GM21576 (cell line): ENCODE measurements around the gene GP1BA.
"Not testable (repeated sequence)": the region's sequence is repeated elsewhere in the genome, so short reads cannot be mapped to it uniquely, and the experiment has no call there.

ENCODE experiments used
- ATAC-seq: cut with Tn5 transposase; IDR thresholded peaks from one replicate; pipeline ENCODE4 v1.9.1; 2021; ENCODE audit warnings: mild to moderate bottlenecking, moderate library complexity; ENCODE audit not compliant: unreplicated experiment

GP1BA gene

DNA sequence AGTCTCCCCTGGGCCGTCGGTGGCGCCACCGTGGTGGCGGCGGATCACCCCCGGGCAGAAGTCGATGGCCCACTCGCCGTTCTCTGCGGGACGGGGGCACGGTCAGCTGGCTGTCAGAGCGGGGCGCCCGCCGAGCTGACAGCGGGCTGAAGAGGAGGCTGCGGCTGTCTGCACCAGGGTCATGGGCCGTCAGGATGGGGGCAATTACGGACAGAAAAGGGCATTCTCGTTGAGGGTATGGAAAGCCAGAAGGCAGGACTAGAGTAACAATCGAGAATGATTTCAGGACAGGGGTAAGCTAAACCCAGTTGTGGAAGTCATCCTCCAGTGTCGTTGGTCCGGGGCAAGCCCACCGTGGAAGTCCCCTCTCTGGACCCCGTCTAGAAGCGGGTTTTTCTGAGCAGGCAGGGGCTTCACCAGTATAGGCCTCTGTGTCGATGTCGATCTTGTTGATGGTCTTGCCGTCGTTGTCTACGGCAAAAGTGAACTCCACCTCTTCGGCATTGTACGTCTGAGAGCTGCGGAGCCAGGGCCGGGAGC is 30.9 kb upstream of the GP1BA start:
- ATAC-seq = no peak

DNA sequence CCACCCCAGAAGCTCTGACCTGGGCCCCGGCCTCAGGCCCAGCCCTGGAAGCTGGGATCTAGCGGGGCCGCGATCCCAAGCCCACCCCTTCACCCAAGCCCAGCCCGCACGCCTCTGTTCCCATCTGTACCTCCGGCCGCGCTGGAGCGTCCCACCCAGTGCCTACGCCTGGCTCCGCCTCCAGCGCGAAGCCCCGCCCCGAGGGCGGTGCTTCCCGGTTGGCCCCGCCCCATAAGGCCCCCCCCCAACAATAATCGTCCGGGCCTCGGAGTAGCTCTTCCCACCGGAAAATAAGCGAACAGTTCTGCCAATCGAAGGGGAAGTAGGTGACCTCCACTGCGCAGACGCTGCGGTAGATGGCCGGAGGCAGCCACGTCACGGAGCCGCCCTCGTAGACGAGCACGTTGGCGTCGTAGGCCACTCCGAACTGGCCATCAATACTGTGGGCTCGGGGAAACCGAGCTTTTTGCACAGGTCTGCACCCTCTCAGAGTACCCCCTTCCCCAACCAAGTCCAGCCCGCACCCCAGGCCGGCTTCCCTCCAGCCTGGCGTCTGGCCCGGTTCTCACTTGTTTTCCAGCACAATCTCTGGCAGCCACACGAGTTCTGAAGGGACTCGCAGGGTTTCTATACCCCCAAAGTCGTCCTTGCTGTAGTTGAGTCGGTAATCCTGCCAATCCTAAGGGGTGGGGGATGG is 30.3 kb upstream of the GP1BA start:
- no peak for ATAC-seq

DNA sequence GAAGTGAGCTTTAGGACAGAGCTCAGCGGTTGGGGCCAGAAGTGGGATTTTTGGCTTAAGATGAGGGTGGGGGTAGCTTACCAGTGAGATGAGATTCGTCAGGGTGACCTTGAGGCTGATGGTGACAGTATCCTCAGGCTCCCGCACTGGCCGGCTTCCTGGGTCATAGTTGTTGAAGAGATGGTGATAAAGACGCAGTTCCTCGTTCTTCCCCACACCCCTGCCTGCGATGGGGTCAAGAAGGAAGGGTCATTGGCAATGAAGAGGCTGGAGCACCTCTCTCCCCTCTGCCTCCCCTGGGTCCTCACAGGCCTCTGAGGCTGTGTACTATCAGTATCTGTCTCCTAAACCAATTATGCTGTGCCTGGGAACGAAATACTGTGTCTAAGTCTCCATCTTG is 29.5 kb upstream of the GP1BA start:
- ATAC-seq = no peak

DNA sequence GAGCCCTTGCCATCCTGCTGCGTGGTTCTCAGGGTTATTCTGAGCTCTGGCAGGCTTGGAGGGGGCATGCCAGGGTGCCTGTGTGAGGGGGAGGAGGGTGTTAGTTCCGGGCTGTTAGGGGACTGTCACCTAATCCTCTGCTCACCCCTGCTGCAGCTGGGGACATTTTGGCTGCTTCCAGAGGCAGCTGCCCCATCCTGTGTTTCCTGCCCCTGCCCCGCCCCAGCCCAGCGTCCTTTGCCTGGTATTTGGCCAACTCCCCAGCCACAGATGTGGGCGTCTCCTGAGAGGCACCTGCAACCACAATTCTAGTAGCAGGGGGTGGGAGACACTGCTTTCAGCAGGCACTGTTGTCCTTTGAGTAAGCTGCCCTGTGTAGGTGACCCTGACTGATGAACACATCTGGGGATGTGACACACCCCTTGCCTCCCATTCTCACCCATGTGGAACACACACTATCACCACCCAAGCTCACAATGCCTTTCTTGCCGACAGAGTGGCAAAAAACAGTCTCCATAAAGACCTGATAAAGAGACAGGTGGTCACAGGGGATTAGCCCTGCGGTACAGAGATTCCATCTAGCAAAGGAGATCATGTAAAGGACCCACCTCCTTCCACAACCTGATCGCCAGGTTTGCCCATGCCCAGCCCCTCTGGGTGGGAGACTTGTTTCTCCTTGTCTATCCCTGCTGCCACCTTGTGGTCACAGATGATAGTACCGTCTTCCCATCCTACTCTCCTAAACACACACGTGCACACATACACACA is 28.8 kb upstream of the GP1BA start, which contains the start of gene CHRNE:
CHRNE (minus strand) TSS at position 48 of the 768 bp plus-strand sequence; CDS start at position 13, 35 bp downstream.
- ATAC-seq = no peak

DNA sequence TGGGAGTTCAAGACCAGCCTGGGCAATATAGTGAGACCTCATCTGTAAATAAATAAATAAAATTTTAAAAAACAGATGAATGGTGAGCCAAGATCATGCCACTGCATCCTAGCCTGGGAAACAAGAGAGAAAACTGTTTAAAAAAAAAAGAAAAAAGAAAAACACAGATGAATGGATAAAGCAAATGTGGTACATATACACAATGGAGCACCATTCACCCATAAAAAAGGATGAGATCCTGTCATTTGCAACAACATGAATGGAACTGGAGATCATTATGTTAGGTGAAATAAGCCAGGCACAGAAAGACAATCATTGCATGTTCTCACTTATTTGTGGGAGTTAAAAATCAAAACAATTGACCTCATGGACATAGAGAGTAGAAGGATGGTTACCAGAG is 25.4 kb upstream of the GP1BA start:
- not testable (repeated sequence) for ATAC-seq

DNA sequence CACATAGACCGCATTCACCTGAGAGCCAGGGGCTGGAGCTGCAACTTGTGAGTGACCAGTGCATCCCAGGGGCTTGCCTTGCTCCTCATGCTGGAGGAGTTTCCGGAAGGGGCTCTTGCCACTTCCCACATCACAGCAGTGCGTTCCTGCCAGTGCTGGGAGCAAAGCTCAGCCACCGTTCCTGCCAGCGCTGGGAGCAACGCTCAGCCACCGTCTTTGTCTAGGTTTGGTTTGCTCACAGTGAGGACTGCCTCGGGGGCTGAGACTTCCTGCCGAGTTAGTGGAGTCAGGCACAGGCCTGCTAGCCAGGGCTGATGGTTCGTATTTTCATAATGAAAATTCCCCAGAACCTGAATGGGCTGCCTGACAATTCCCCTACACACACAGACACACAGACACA is 23.8 kb upstream of the GP1BA start:
- no peak for ATAC-seq

- peak; percentile 55 for ATAC-seq
Measured at GRCh38 chr17:4908711-4909496, 23.2 kb upstream of the GP1BA start.

- ATAC-seq = no peak
Measured at GRCh38 chr17:4913994-4914393, 18.1 kb upstream of the GP1BA start.

DNA sequence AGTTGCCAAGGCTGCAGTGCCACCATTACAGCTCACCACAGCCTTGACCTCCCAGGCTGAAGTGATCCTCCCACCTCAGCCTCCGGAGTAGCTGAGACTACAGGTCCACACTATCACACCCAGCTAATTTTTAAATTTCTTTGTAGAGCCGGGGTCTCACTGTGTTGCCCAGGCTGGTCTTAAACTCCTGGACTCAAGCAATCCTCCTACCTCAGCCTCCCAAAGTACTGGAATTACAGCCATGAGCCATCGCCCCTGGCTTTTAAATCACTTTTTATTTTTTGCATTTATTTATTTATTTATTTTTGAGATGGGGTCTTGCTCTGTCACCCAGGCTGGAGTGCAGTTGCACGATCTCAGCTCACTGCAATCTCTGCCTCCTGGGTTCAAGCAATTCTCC is 17.5 kb upstream of the GP1BA start:
- ATAC-seq = not testable (repeated sequence)

DNA sequence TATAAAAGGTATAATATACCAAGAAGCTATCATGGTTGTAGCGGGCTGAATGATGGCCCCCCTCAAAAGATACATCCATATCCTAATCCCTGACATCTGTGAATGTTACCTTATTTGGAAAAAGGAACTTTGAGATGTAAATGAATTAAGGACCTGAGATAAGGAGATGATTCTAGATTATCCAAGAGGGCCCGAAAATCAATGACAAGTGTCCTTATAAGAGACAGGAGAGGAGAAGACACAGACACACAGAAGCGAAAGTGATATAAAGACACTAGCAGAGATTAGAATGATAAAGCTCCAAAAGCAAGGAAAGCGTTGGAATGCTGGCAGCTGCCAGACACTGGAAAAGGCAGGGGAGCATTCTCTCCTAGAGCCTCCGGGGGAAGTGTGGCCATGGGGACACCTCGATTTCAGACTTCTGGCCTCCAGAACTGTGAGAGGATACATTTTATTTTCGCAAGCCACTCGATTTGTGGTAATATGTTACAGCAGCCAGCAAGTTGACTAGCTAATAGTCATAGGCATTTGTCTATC is 12.5 kb upstream of the GP1BA start:
- ATAC-seq = no peak

- no peak for ATAC-seq
Measured at GRCh38 chr17:4920351-4921048, 11.6 kb upstream of the GP1BA start.

DNA sequence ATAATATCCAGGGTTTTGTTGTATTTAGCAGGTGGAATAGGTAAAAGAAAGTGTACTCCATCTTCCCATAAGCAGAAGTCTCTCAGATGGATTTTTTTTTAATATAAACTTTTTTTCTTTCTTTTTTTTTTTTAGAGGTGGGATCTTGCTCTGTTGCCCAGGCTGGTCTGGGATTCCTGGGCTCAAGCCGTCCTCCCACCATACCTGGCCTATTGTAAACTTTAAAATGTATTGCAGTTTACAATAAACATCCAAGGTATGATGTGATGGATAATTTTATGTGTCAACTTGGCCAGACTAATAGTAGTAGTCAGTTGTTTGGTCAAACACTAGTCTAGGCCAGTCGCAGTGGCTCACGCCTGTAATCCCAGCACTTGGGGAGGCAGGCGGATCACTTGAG is 10.8 kb upstream of the GP1BA start:
- no peak for ATAC-seq

- not testable (repeated sequence) for ATAC-seq
Measured at GRCh38 chr17:4926577-4927335, 5.3 kb upstream of the GP1BA start.

GRCh38 chr17:4928881-4929280 is 3.2 kb upstream of the GP1BA start:
- no peak for ATAC-seq

DNA sequence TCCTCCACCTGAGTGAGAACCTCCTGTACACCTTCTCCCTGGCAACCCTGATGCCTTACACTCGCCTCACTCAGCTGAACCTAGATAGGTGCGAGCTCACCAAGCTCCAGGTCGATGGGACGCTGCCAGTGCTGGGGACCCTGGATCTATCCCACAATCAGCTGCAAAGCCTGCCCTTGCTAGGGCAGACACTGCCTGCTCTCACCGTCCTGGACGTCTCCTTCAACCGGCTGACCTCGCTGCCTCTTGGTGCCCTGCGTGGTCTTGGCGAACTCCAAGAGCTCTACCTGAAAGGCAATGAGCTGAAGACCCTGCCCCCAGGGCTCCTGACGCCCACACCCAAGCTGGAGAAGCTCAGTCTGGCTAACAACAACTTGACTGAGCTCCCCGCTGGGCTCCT is 679 bp downstream of the GP1BA start:
- ATAC-seq = no peak

DNA sequence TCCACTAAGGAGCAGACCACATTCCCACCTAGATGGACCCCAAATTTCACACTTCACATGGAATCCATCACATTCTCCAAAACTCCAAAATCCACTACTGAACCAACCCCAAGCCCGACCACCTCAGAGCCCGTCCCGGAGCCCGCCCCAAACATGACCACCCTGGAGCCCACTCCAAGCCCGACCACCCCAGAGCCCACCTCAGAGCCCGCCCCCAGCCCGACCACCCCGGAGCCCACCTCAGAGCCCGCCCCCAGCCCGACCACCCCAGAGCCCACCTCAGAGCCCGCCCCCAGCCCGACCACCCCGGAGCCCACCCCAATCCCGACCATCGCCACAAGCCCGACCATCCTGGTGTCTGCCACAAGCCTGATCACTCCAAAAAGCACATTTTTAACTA is 1.6 kb downstream of the GP1BA start:
- ATAC-seq = no peak

DNA sequence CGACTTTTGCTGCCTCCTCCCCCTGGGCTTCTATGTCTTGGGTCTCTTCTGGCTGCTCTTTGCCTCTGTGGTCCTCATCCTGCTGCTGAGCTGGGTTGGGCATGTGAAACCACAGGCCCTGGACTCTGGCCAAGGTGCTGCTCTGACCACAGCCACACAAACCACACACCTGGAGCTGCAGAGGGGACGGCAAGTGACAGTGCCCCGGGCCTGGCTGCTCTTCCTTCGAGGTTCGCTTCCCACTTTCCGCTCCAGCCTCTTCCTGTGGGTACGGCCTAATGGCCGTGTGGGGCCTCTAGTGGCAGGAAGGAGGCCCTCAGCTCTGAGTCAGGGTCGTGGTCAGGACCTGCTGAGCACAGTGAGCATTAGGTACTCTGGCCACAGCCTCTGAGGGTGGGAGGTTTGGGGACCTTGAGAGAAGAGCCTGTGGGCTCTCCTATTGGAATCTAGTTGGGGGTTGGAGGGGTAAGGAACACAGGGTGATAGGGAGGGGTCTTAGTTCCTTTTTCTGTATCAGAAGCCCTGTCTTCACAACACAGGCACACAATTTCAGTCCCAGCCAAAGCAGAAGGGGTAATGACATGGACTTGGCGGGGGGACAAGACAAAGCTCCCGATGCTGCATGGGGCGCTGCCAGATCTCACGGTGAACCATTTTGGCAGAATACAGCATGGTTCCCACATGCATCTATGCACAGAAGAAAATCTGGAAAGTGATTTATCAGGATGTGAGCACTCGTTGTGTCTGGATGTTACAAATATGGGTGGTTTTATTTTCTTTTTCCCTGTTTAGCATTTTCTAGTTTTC is 2.3 kb downstream of the GP1BA start:
- ATAC-seq = no peak

- ATAC-seq = no peak
Measured at GRCh38 chr17:4935650-4936049, 3.6 kb downstream of the GP1BA start.

- no peak for ATAC-seq
Measured at GRCh38 chr17:4936436-4936835, 4.4 kb downstream of the GP1BA start.
